PFSK-1 (cell line): Measurements from ENCODE around the gene LCN12.

ENCODE experiments used
- FOXP2 ChIP-seq: optimal IDR thresholded peaks from 2 replicates; pipeline ENCODE3; 2011; ENCODE audit warnings: borderline replicate concordance, control low read depth, inconsistent platforms; ENCODE audit not compliant: insufficient read depth; ENCODE audit errors: extremely low read length, extremely low read depth
- POLR2AphosphoS5 ChIP-seq: IDR thresholded peaks from 2 replicates; pipeline ENCODE4 v1.6.1; 2012; ENCODE audit warnings: low read depth, mild to moderate bottlenecking, control low read depth, low read length, moderate library complexity
- REST ChIP-seq, 2 experiments: IDR thresholded peaks; 2 replicates each; pipeline versions ENCODE4 v1.6.1 to v1.8.0; 2011 to 2012; ENCODE audit warnings: low read depth in 2 of 2, low read length in 2 of 2, control low read depth in 1 of 2, inconsistent platforms in 1 of 2, mild to moderate bottlenecking in 1 of 2, moderate library complexity in 1 of 2; ENCODE audit not compliant: insufficient read depth in 1 of 2
- SIN3A ChIP-seq: IDR thresholded peaks from 2 replicates; pipeline ENCODE4 v1.6.1; 2012; ENCODE audit warnings: mild to moderate bottlenecking, low read length, moderate library complexity, borderline replicate concordance; ENCODE audit not compliant: insufficient read depth
- TAF1 ChIP-seq: IDR thresholded peaks from 2 replicates; pipeline ENCODE4 v1.6.1; 2012; ENCODE audit warnings: low read length, control low read depth, borderline replicate concordance; ENCODE audit not compliant: insufficient read depth

GRCh38 chr9:136953771-136954269 lies 1.7 kb downstream of the LCN12 start:
- no peak for TF ChIP-seq POLR2AphosphoS5
- TF ChIP-seq SIN3A, result no peak
- TF ChIP-seq REST (IDR thresholded peaks at IDR 0.05; ENCODE audit: insufficient read depth in 1 of 2, low read depth in 2 of 2, low read length in 2 of 2), result no peak
- TF ChIP-seq TAF1, result no peak
- TF ChIP-seq FOXP2, result no peak
